H1 (cell line): ENCODE results near the gene NCAPD3. TPM values are rescaled to one million over a fixed set of nuclear protein-coding genes. Genes with fewer than 3 reads are reported as not detected.

Experiments
- CTCF ChIA-PET: fragments of 300-600 bp; sonication (Branson Sonifier 250); formaldehyde crosslinking; loops from one replicate; lab custom pipeline; 2021; ENCODE audit not compliant: partially characterized antibody; lab: Charles Lee
- POLR2A ChIA-PET: fragments of 300-600 bp; sonication (Branson Sonifier 250); formaldehyde crosslinking; loops from one replicate; lab custom pipeline; 2021; ENCODE audit warnings: inconsistent platforms; ENCODE audit not compliant: partially characterized antibody; lab: Charles Lee
- DNase-seq, 2 experiments: peaks; one replicate each; pipeline versions ENCODE4 v3.0.0 to v3.0.0-alpha.2; 2010 to 2022; ENCODE audit warnings: low spot score in 2 of 2, low read depth in 1 of 2, mixed read lengths in 1 of 2
- FAIRE-seq: peaks from 2 replicates; lab custom pipeline; 2011; peaks lifted over from hg19 to GRCh38; lab: Jason Lieb, UNC
- H2AFZ ChIP-seq: 2 replicates; pipeline ENCODE4 v1.8.1; 2012; ENCODE audit warnings: low read length, inconsistent platforms
- H2AK5ac ChIP-seq: 2 replicates; pipeline ENCODE4 v1.6.1; 2013; ENCODE audit warnings: low read depth, low read length
- H2BK120ac ChIP-seq: replicated peaks from 2 replicates; pipeline ENCODE3; 2013; ENCODE audit warnings: low read depth, low read length, inconsistent platforms
- H2BK12ac ChIP-seq: 2 replicates; pipeline ENCODE4 v1.6.1; 2013; ENCODE audit warnings: low read depth, low read length
- H2BK15ac ChIP-seq: 2 replicates; pipeline ENCODE4 v1.6.1; 2013; ENCODE audit warnings: low read length
- H2BK20ac ChIP-seq: 2 replicates; pipeline ENCODE4 v1.6.1; 2013; ENCODE audit warnings: low read length
- H2BK5ac ChIP-seq: 2 replicates; pipeline ENCODE4 v1.6.1; 2013; ENCODE audit warnings: low read depth, low read length
- H3K14ac ChIP-seq: 2 replicates; pipeline ENCODE4 v1.6.1; 2013; ENCODE audit warnings: inconsistent platforms; ENCODE audit not compliant: insufficient read length
- H3K18ac ChIP-seq: 2 replicates; pipeline ENCODE4 v1.6.1; 2013; ENCODE audit warnings: low read length; ENCODE audit errors: extremely low read depth
- H3K23ac ChIP-seq: 2 replicates; pipeline ENCODE4 v1.6.1; 2013; ENCODE audit warnings: inconsistent platforms; ENCODE audit not compliant: insufficient read length
- H3K23me2 ChIP-seq: 2 replicates; pipeline ENCODE4 v1.6.1; 2013; ENCODE audit warnings: low read depth, low read length
- H3K27ac ChIP-seq: 2 replicates; pipeline ENCODE4 v1.6.1; 2011; ENCODE audit warnings: low read depth, low read length, inconsistent platforms
- H3K27me3 ChIP-seq, 4 experiments: replicated peaks in 1 of 4; 1 replicate in 1 of 4; 2 replicates in 3 of 4; pipeline versions ENCODE4 v1.6.1 to v1.8.1; 2011 to 2013; ENCODE audit warnings: low read length in 3 of 4, mild to moderate bottlenecking in 3 of 4, inconsistent platforms in 2 of 4, mixed read lengths in 2 of 4, moderate library complexity in 1 of 4; ENCODE audit not compliant: control insufficient read depth in 3 of 4, insufficient read depth in 3 of 4; ENCODE audit errors: extremely low read depth in 1 of 4
- H3K36me3 ChIP-seq, 4 experiments: 2 replicates each; pipeline versions ENCODE4 v1.6.1 to v1.8.1; 2011 to 2013; ENCODE audit warnings: mild to moderate bottlenecking in 4 of 4, low read length in 3 of 4, moderate library complexity in 2 of 4, control low read depth in 1 of 4, inconsistent platforms in 1 of 4; ENCODE audit not compliant: insufficient read depth in 4 of 4, control insufficient read depth in 2 of 4
- H3K4ac ChIP-seq: replicated peaks from 2 replicates; pipeline ENCODE3; 2013; ENCODE audit warnings: low read length, low read depth, mixed read lengths, inconsistent platforms; ENCODE audit not compliant: insufficient read length
- H3K4me1 ChIP-seq, 4 experiments: replicated peaks in 1 of 4; 1 replicate in 1 of 4; 2 replicates in 3 of 4; pipeline versions ENCODE4 v1.6.1 to v1.8.1; 2011 to 2013; ENCODE audit warnings: low read length in 3 of 4, inconsistent platforms in 2 of 4, mixed read lengths in 1 of 4; ENCODE audit not compliant: insufficient read depth in 4 of 4, control insufficient read depth in 3 of 4
- H3K4me2 ChIP-seq, 2 experiments: 2 replicates each; pipeline versions ENCODE4 v1.6.1 to v1.8.1; 2011 to 2013; ENCODE audit warnings: low read depth in 2 of 2, low read length in 2 of 2, control low read depth in 1 of 2, inconsistent platforms in 1 of 2, mild to moderate bottlenecking in 1 of 2; ENCODE audit not compliant: insufficient read depth in 1 of 2
- H3K4me3 ChIP-seq, 4 experiments: fragments of 200-600, 300-600 bp in 1 of 4; sonication (generic), shearing (Covaris generic), sonication (Bioruptor Twin) in 1 of 4; 2 replicates each; pipeline versions ENCODE4 v1.5.1 to v1.8.1; 2011 to 2016; ENCODE audit warnings: low read length in 4 of 4, low read depth in 3 of 4, control low read depth in 2 of 4, inconsistent platforms in 2 of 4, mild to moderate bottlenecking in 2 of 4, mixed read lengths in 1 of 4, moderate library complexity in 1 of 4; ENCODE audit not compliant: insufficient read depth in 2 of 4; ENCODE audit errors: extremely low read depth in 1 of 4
- H3K56ac ChIP-seq: replicated peaks from 2 replicates; pipeline ENCODE3; 2013; ENCODE audit warnings: low read depth, mild to moderate bottlenecking, mixed read lengths, low read length, inconsistent platforms; ENCODE audit not compliant: insufficient read length
- H3K79me1 ChIP-seq: 2 replicates; pipeline ENCODE4 v1.6.1; 2013; ENCODE audit warnings: low read depth, low read length, control low read depth
- H3K79me2 ChIP-seq, 2 experiments: 2 replicates each; pipeline versions ENCODE4 v1.6.1 to v1.8.1; 2012 to 2013; ENCODE audit warnings: low read length in 2 of 2, mild to moderate bottlenecking in 2 of 2, inconsistent platforms in 1 of 2; ENCODE audit not compliant: insufficient read depth in 2 of 2, control insufficient read depth in 1 of 2
- H3K9ac ChIP-seq, 4 experiments: replicated peaks in 1 of 4; 1 replicate in 1 of 4; 2 replicates in 3 of 4; pipeline versions ENCODE4 v1.6.1 to v1.8.1; 2011 to 2013; ENCODE audit warnings: low read depth in 3 of 4, low read length in 3 of 4, control low read depth in 2 of 4, mild to moderate bottlenecking in 2 of 4, moderate library complexity in 2 of 4, inconsistent platforms in 1 of 4; ENCODE audit errors: extremely low read depth in 1 of 4
- H3K9me3 ChIP-seq, 2 experiments: 2 replicates each; pipeline versions ENCODE4 v1.6.1 to v1.8.1; 2012 to 2013; ENCODE audit warnings: mild to moderate bottlenecking in 2 of 2, moderate library complexity in 2 of 2, control low read depth in 1 of 2, inconsistent platforms in 1 of 2, low read depth in 1 of 2, low read length in 1 of 2, mixed read lengths in 1 of 2; ENCODE audit not compliant: insufficient read depth in 2 of 2
- H4K20me1 ChIP-seq, 2 experiments: replicated peaks in 1 of 2; 2 replicates each; pipeline versions ENCODE3 to v1.8.1; 2011 to 2013; ENCODE audit warnings: inconsistent platforms in 2 of 2, low read length in 2 of 2, mild to moderate bottlenecking in 1 of 2; ENCODE audit not compliant: insufficient read depth in 2 of 2, control insufficient read depth in 1 of 2
- H4K5ac ChIP-seq: 2 replicates; pipeline ENCODE4 v1.6.1; 2013; ENCODE audit warnings: low read length, low read depth, mixed read lengths, inconsistent platforms; ENCODE audit not compliant: insufficient read length
- H4K8ac ChIP-seq: 2 replicates; pipeline ENCODE4 v1.8.0; 2013; ENCODE audit warnings: mild to moderate bottlenecking, moderate library complexity, low read length, inconsistent platforms; ENCODE audit not compliant: insufficient read depth; ENCODE audit errors: extremely low read depth
- H4K91ac ChIP-seq: replicated peaks from 2 replicates; pipeline ENCODE3; 2013; ENCODE audit warnings: low read length, mixed read lengths, inconsistent platforms; ENCODE audit not compliant: insufficient read length
- CTBP2 ChIP-seq: IDR thresholded peaks from 2 replicates; pipeline ENCODE4 v1.7.0; 2011; ENCODE audit warnings: borderline replicate concordance, mild to moderate bottlenecking, moderate library complexity, mixed read lengths, low read length; ENCODE audit not compliant: insufficient read depth, insufficient read length
- E2F6 ChIP-seq: IDR thresholded peaks from 2 replicates; pipeline ENCODE4 v1.6.1; 2012; ENCODE audit warnings: inconsistent platforms
- EZH2 ChIP-seq: fragments of 200-600 bp; sonication (generic); IDR thresholded peaks from 2 replicates; pipeline ENCODE4 v1.7.1; 2012; ENCODE audit warnings: low read depth, mild to moderate bottlenecking, moderate library complexity, low read length, inconsistent platforms; ENCODE audit not compliant: severe bottlenecking
- KDM1A ChIP-seq: fragments of 200-600, 300-600 bp; sonication (generic); IDR thresholded peaks from 2 replicates; pipeline ENCODE4 v1.7.1; 2016; ENCODE audit warnings: mild to moderate bottlenecking, low read length, borderline replicate concordance
- POLR2A ChIP-seq, 2 experiments: IDR thresholded peaks; 1 replicate in 1 of 2; 2 replicates in 1 of 2; pipeline ENCODE4 v1.6.1; 2011; ENCODE audit warnings: low read depth in 2 of 2, low read length in 2 of 2, mild to moderate bottlenecking in 2 of 2; ENCODE audit errors: control extremely low read depth in 1 of 2
- RAD21 ChIP-seq, 2 experiments: IDR thresholded peaks in 1 of 2; conservative IDR thresholded peaks in 1 of 2; 2 replicates each; pipeline ENCODE4 v1.6.1; 2011; ENCODE audit warnings: low read depth in 2 of 2, low read length in 2 of 2, improper control_type of control experiment in 1 of 2, inconsistent platforms in 1 of 2, mild to moderate bottlenecking in 1 of 2, moderate library complexity in 1 of 2
- YY1 ChIP-seq: IDR thresholded peaks from 2 replicates; pipeline ENCODE4 v1.6.1; 2011; ENCODE audit warnings: low read depth, mild to moderate bottlenecking, low read length
- WGBS, 2 experiments: shearing (Covaris generic) in 1 of 2; methylation state at CpG; one replicate each; pipeline versions ENCODE4 v1.1.6 to v1.1.7; 2013 to 2015; ENCODE audit warnings: low lambda C conversion rate in 2 of 2, mixed read lengths in 2 of 2, inconsistent platforms in 1 of 2, low coverage in 1 of 2, missing lambda C conversion rate in 1 of 2; ENCODE audit not compliant: insufficient replicate concordance in 2 of 2, insufficient coverage in 1 of 2, insufficient read length in 1 of 2; ENCODE audit errors: extremely low coverage in 1 of 2, missing lambda C conversion rate in 1 of 2; 5-methylcytosine and 5-hydroxymethylcytosine counted together
- polyA plus RNA-seq, 7 experiments: library from polyadenylated mRNA; depleted of rRNA in 3 of 7; stranded (reverse) in 5 of 7; unstranded in 2 of 7; fragments of >200 nt in 5 of 7; fragments of 200-250 nt in 2 of 7; gene quantifications; 1 replicate in 5 of 7; 2 replicates in 1 of 7; 4 replicates in 1 of 7; pipeline versions ENCODE4 v1.2.1 to v1.2.3, GENCODE V29; 2011 to 2013; ENCODE audit warnings: missing spikeins in 2 of 7, mixed read lengths in 2 of 7
- total RNA-seq: library from RNA; stranded (reverse); fragmentation: NEBNext Ultra II Directional; extraction: Animal tissue kit (Norgen Biotek cat#: 25700); gene quantifications from 2 replicates; pipeline ENCODE4 v1.2.1, GENCODE V29; 2021

The NCAPD3 gene
- total and polyA plus RNA-seq, 2 of the 8 experiments (the other 6 are each of a cell fraction or from before 2014, with no cell fraction given), result 26.5 to 55.2 TPM

GRCh38 chr11:134257101-134257500 is 33.3 kb upstream of the NCAPD3 start:
- H3K14ac ChIP-seq, result no peak overlapping the region
- peaks cover 15% of the 10 kb centered on the region; the same call in 1 of the 2 replicates for H3K79me1 ChIP-seq
- H3K79me2 ChIP-seq, result peaks cover under 1 to 24% of the 10 kb centered on the region in 2 experiments; a peak in 3 of 4 replicates
- peaks cover 13% of the 10 kb centered on the region; the same call in 1 of the 2 replicates for H3K23me2 ChIP-seq
- no peak overlapping the region for H2BK12ac ChIP-seq
- ChIA-PET POLR2A (interaction anchor here (0.7 to 2.0 kb wide), 5 partner anchors 8 to 19 kb away, joined by 3 to 4 read pairs (median 3); partner anchors contain the start of gene GLB1L3), CTCF (interaction anchor here (0.9 to 1.2 kb wide), 2 partner anchors 16 to 36 kb away, joined by 3 read pairs; no protein-coding TSS in a partner anchor)
- H3K18ac ChIP-seq, result no peak overlapping the region
- no peak overlapping the region for H4K8ac ChIP-seq
- no peak overlapping the region for H2AK5ac ChIP-seq
- H3K4me1 ChIP-seq, result peaks cover 0 to under 1% (median 0%) of the 10 kb centered on the region in 4 experiments; a peak in 1 of 7 replicates
- H4K91ac ChIP-seq, result no peak overlapping the region
- no peak overlapping the region for H3K4ac ChIP-seq
- DNase-seq (no peak), FAIRE-seq (no peak)
- H3K4me3 ChIP-seq, result no peak overlapping the region
- H3K9me3 ChIP-seq, result no peaks in the 10 kb centered on the region
- no peak overlapping the region for H2BK5ac ChIP-seq
- peaks cover 11 to 44% (median 29%) of the 10 kb centered on the region in 4 experiments; a peak in 7 of 8 replicates for H3K36me3 ChIP-seq
- no peak overlapping the region for H3K27ac ChIP-seq
- H2BK20ac ChIP-seq, result no peak overlapping the region
- no peak overlapping the region for H2BK15ac ChIP-seq
- H2AFZ ChIP-seq, result no peak overlapping the region
- peaks cover 2 to 4% of the 10 kb centered on the region in 2 experiments for H4K20me1 ChIP-seq
- no peak overlapping the region for H3K23ac ChIP-seq
- no peak overlapping the region for H3K56ac ChIP-seq
- H3K4me2 ChIP-seq, result no peak overlapping the region
- H3K9ac ChIP-seq, result no peak overlapping the region
- WGBS, 2 experiments, result 96% methylated on average over 11 of the region's 11 CpGs; no CpG with 5 or more reads in 1 of the 2 experiments
- TF ChIP-seq RAD21 (IDR thresholded peaks at IDR 0.05 in 1 of 2, conservative IDR thresholded peaks at IDR 0.05 in 1 of 2; ENCODE audit: low read depth in 2 of 2, low read length in 2 of 2) (no peak), EZH2 (no peak), E2F6 (no peak), POLR2A (IDR thresholded peaks at IDR 0.05; ENCODE audit: control extremely low read depth in 1 of 2, low read depth in 2 of 2, low read length in 2 of 2) (no peak), KDM1A (no peak), YY1 (no peak), CTBP2 (no peak)
- H4K5ac ChIP-seq, result no peak overlapping the region
- H2BK120ac ChIP-seq, result no peak overlapping the region
- no peaks in the 10 kb centered on the region for H3K27me3 ChIP-seq
